MM.1S (cell line): ENCODE results near the gene PDE4C.

Source experiments
- DNase-seq: peaks from one replicate; pipeline ENCODE4 v3.0.0-alpha.2; 2015
- H2AFZ ChIP-seq: fragments of 300-600 bp; sonication (generic); 2 replicates; pipeline ENCODE4 v1.6.0; 2016; ENCODE audit warnings: antibody characterized with exemption, low read length
- H3F3A ChIP-seq: fragments of 300-600 bp; sonication (generic); 2 replicates; pipeline ENCODE4 v1.6.1; 2016; ENCODE audit warnings: mild to moderate bottlenecking, antibody characterized with exemption, low read length, moderate library complexity, mixed read lengths; ENCODE audit not compliant: insufficient read depth
- H3K27ac ChIP-seq: fragments of 300-600 bp; sonication (generic); 2 replicates; pipeline ENCODE4 v1.5.1; 2016; ENCODE audit warnings: mild to moderate bottlenecking, low read length
- H3K27me3 ChIP-seq: fragments of 300-600 bp; sonication (generic); replicated peaks from 2 replicates; pipeline ENCODE4 v1.6.0; 2016; ENCODE audit warnings: low read length; ENCODE audit not compliant: insufficient read depth
- H3K36me3 ChIP-seq: fragments of 300-600 bp; sonication (generic); replicated peaks from 2 replicates; pipeline ENCODE4 v1.6.1; 2016; ENCODE audit warnings: mild to moderate bottlenecking, low read length, mixed read lengths; ENCODE audit not compliant: insufficient read depth
- H3K4me1 ChIP-seq: fragments of 300-600 bp; sonication (generic); 2 replicates; pipeline ENCODE4 v1.6.1; 2016; ENCODE audit warnings: low read length, mixed read lengths
- H3K4me2 ChIP-seq: fragments of 300-600 bp; sonication (generic); 2 replicates; pipeline ENCODE4 v1.6.0; 2016; ENCODE audit warnings: low read depth, low read length
- H3K4me3 ChIP-seq: fragments of 300-600 bp; sonication (generic); 2 replicates; pipeline ENCODE4 v1.5.1; 2016; ENCODE audit warnings: low read length, mixed read lengths
- H3K79me2 ChIP-seq: fragments of 300-600 bp; sonication (generic); 2 replicates; pipeline ENCODE4 v1.6.1; 2016; ENCODE audit warnings: mixed run types, low read length, mixed read lengths
- H3K9ac ChIP-seq: fragments of 300-600 bp; sonication (generic); 2 replicates; pipeline ENCODE4 v1.6.1; 2016; ENCODE audit warnings: low read length, mixed read lengths
- H3K9me2 ChIP-seq: fragments of 300-600 bp; sonication (generic); replicated peaks from 2 replicates; pipeline ENCODE4 v1.6.1; 2016; ENCODE audit warnings: mild to moderate bottlenecking, low read length, mixed read lengths; ENCODE audit not compliant: insufficient read depth
- H3K9me3 ChIP-seq: fragments of 300-600 bp; sonication (generic); replicated peaks from 2 replicates; pipeline ENCODE4 v1.6.1; 2016; ENCODE audit warnings: mild to moderate bottlenecking, low read length, mixed read lengths; ENCODE audit not compliant: insufficient read depth
- H4K20me1 ChIP-seq: fragments of 300-600 bp; sonication (generic); 2 replicates; pipeline ENCODE4 v1.6.1; 2016; ENCODE audit warnings: mild to moderate bottlenecking, low read length, moderate library complexity, mixed read lengths; ENCODE audit not compliant: insufficient read depth
- CTCF ChIP-seq: fragments of 300-600 bp; sonication (generic); IDR thresholded peaks from 2 replicates; pipeline ENCODE4 v1.5.1; 2016; ENCODE audit warnings: antibody characterized with exemption, low read length, mixed read lengths
- EZH2 ChIP-seq: fragments of 300-600 bp; sonication (generic); optimal IDR thresholded peaks from 2 replicates; pipeline ENCODE3; 2017; ENCODE audit warnings: low read depth, mild to moderate bottlenecking, antibody characterized with exemption, low read length, mixed read lengths
- EZH2phosphoT487 ChIP-seq: fragments of 300-600 bp; sonication (generic); IDR thresholded peaks from 2 replicates; pipeline ENCODE4 v1.6.1; 2018; ENCODE audit warnings: antibody characterized with exemption, low read length

Gene PDE4C

GRCh38 chr19:18230941-18231734 lies 4.9 kb upstream of the PDE4C start:
- Histone ChIP-seq H3K27me3 (peaks cover 47% of the 10 kb centered on the region), H2AFZ (no peak overlapping the region), H3K27ac (no peak overlapping the region), H3K36me3 (no peaks in the 10 kb centered on the region), H3K79me2 (no peaks in the 10 kb centered on the region), H3K9ac (no peak overlapping the region), H3K4me3 (no peak overlapping the region), H4K20me1 (no peaks in the 10 kb centered on the region), H3K9me2 (no peaks in the 10 kb centered on the region), H3K9me3 (no peaks in the 10 kb centered on the region), H3F3A (no peaks in the 10 kb centered on the region), H3K4me1 (no peaks in the 10 kb centered on the region), H3K4me2 (no peak overlapping the region)
- TF ChIP-seq CTCF, result no peak
- TF ChIP-seq EZH2phosphoT487, result no peak
- TF ChIP-seq EZH2, result no peak
- DNase-seq, result no peak

- no peak overlapping the region for H3K4me3 ChIP-seq
- H3K4me2 ChIP-seq, result no peak overlapping the region
These were observed 3.7 kb upstream of the PDE4C start for GRCh38 chr19:18229915-18230314.

GRCh38 chr19:18229474-18229873 lies 3.2 kb upstream of the PDE4C start:
- no peak overlapping the region for H2AFZ ChIP-seq
- no peaks in the 10 kb centered on the region for H3F3A ChIP-seq
- no peaks in the 10 kb centered on the region for H3K36me3 ChIP-seq
- peaks cover 59% of the 10 kb centered on the region for H3K27me3 ChIP-seq
- H3K9me2 ChIP-seq, result no peaks in the 10 kb centered on the region
- TF ChIP-seq CTCF (peak; percentile 49), EZH2phosphoT487 (no peak)
- no peaks in the 10 kb centered on the region for H4K20me1 ChIP-seq
- no peak overlapping the region for H3K9ac ChIP-seq
- no peak overlapping the region for H3K4me3 ChIP-seq
- no peaks in the 10 kb centered on the region for H3K79me2 ChIP-seq
- no peak overlapping the region for H3K27ac ChIP-seq
- H3K9me3 ChIP-seq, result no peaks in the 10 kb centered on the region
- no peak overlapping the region for H3K4me2 ChIP-seq
- DNase-seq, result no peak
- H3K4me1 ChIP-seq, result no peaks in the 10 kb centered on the region

More at GRCh38 chr19:18229915-18230314, 3.7 kb upstream of the PDE4C start:
- Histone ChIP-seq H3K4me1 (no peaks in the 10 kb centered on the region), H3K9me2 (no peaks in the 10 kb centered on the region), H3K79me2 (no peaks in the 10 kb centered on the region), H2AFZ (no peak overlapping the region), H3K9ac (no peak overlapping the region), H4K20me1 (no peaks in the 10 kb centered on the region), H3F3A (no peaks in the 10 kb centered on the region), H3K27me3 (peaks cover 58% of the 10 kb centered on the region), H3K36me3 (no peaks in the 10 kb centered on the region), H3K27ac (no peak overlapping the region), H3K9me3 (no peaks in the 10 kb centered on the region)
- no peak for TF ChIP-seq EZH2
- no peak for TF ChIP-seq EZH2phosphoT487
- no peak for DNase-seq

- DNase-seq, result no peak
- no peak overlapping the region for H3K9ac ChIP-seq
- no peaks in the 10 kb centered on the region for H3K9me2 ChIP-seq
- H3K79me2 ChIP-seq, result no peaks in the 10 kb centered on the region
- no peak overlapping the region for H3K4me3 ChIP-seq
- no peak for TF ChIP-seq CTCF
- no peak for TF ChIP-seq EZH2
- TF ChIP-seq EZH2phosphoT487, result no peak
- H3K27ac ChIP-seq, result no peak overlapping the region
- no peaks in the 10 kb centered on the region for H3K36me3 ChIP-seq
- H3F3A ChIP-seq, result no peaks in the 10 kb centered on the region
- no peaks in the 10 kb centered on the region for H3K4me1 ChIP-seq
- H3K27me3 ChIP-seq, result peaks cover 65% of the 10 kb centered on the region
- no peak overlapping the region for H3K4me2 ChIP-seq
- H3K9me3 ChIP-seq, result no peaks in the 10 kb centered on the region
- no peaks in the 10 kb centered on the region for H4K20me1 ChIP-seq
- H2AFZ ChIP-seq, result no peak overlapping the region
These were observed 1.6 kb upstream of the PDE4C start for GRCh38 chr19:18227781-18228271.
